ENCODE measurements around the gene MARS1.
"Not testable (repeated sequence)": the region's sequence is repeated elsewhere in the genome, so short reads cannot be mapped to it uniquely, and the experiment has no call there.

The MARS1 gene

GRCh38 chr12:57487597-57488401, at the start of gene MARS1:
MARS1 (plus strand) TSS chr12:57488068; CDS start chr12:57488091, 23 bp downstream.
- in situ Hi-C loops (cut with MboI; ENCODE audit: low sequenced_read_pairs) = no loop called here

GRCh38 chr12:57438400-57438799, 49.5 kb upstream of the MARS1 start:
- in situ Hi-C loops (cut with MboI; ENCODE audit: low sequenced_read_pairs) = no loop called here

- in situ Hi-C loops (cut with MboI; ENCODE audit: low sequenced_read_pairs) = no loop called here
These were observed 48.1 kb upstream of the MARS1 start for GRCh38 chr12:57439762-57440266.

- in situ Hi-C loops (cut with MboI; ENCODE audit: low sequenced_read_pairs) = not testable (repeated sequence)
These were observed 46.5 kb upstream of the MARS1 start for GRCh38 chr12:57441393-57441792.

- in situ Hi-C loops (cut with MboI; ENCODE audit: low sequenced_read_pairs) = no loop called here
These were observed 45.9 kb upstream of the MARS1 start for GRCh38 chr12:57441846-57442427.

- in situ Hi-C loops (cut with MboI; ENCODE audit: low sequenced_read_pairs) = not testable (repeated sequence)
These were observed 43.5 kb upstream of the MARS1 start for GRCh38 chr12:57444337-57444736.

- in situ Hi-C loops (cut with MboI; ENCODE audit: low sequenced_read_pairs) = no loop called here
These were observed 43.1 kb upstream of the MARS1 start for GRCh38 chr12:57444744-57445143.

- in situ Hi-C loops (cut with MboI; ENCODE audit: low sequenced_read_pairs) = no loop called here
These were observed 41.4 kb upstream of the MARS1 start for GRCh38 chr12:57446292-57446960.

- in situ Hi-C loops (cut with MboI; ENCODE audit: low sequenced_read_pairs) = no loop called here
These were observed 39.2 kb upstream of the MARS1 start for GRCh38 chr12:57448669-57449068.

GRCh38 chr12:57449375-57449774, 38.5 kb upstream of the MARS1 start:
- in situ Hi-C loops (cut with MboI; ENCODE audit: low sequenced_read_pairs) = no loop called here

GRCh38 chr12:57450057-57450456, 37.8 kb upstream of the MARS1 start:
- in situ Hi-C loops (cut with MboI; ENCODE audit: low sequenced_read_pairs) = loop anchor here (25.0 kb wide), 1 partner anchor 363 kb away; the partner anchor contains the start of genes NAB2 and NEMP1

- in situ Hi-C loops (cut with MboI; ENCODE audit: low sequenced_read_pairs) = loop anchor here (25.0 kb wide), 1 partner anchor 364 kb away; the partner anchor contains the start of genes NAB2 and NEMP1
These were observed 36.6 kb upstream of the MARS1 start for GRCh38 chr12:57451233-57451778.

GRCh38 chr12:57452181-57452936, 35.5 kb upstream of the MARS1 start:
- in situ Hi-C loops (cut with MboI; ENCODE audit: low sequenced_read_pairs) = loop anchor here (25.0 kb wide), 1 partner anchor 365 kb away; the partner anchor contains the start of genes NAB2 and NEMP1

GRCh38 chr12:57452937-57453509, 34.8 kb upstream of the MARS1 start:
- in situ Hi-C loops (cut with MboI; ENCODE audit: low sequenced_read_pairs) = loop anchor here (25.0 kb wide), 1 partner anchor 366 kb away; the partner anchor contains the start of genes NAB2 and NEMP1

- in situ Hi-C loops (cut with MboI; ENCODE audit: low sequenced_read_pairs) = loop anchor here (25.0 kb wide), 1 partner anchor 367 kb away; the partner anchor contains the start of genes NAB2 and NEMP1
These were observed 33.7 kb upstream of the MARS1 start for GRCh38 chr12:57454213-57454565.

GRCh38 chr12:57454566-57455373, 33.1 kb upstream of the MARS1 start, which contains the start of gene INHBE:
INHBE (plus strand) TSS chr12:57455307; CDS start chr12:57455537, 230 bp downstream.
- in situ Hi-C loops (cut with MboI; ENCODE audit: low sequenced_read_pairs) = loop anchor here (25.0 kb wide), 1 partner anchor 367 kb away; the partner anchor contains the start of genes NAB2 and NEMP1

GRCh38 chr12:57455374-57456144, 32.3 kb upstream of the MARS1 start:
- in situ Hi-C loops (cut with MboI; ENCODE audit: low sequenced_read_pairs) = loop anchor here (25.0 kb wide), 1 partner anchor 368 kb away; the partner anchor contains the start of genes NAB2 and NEMP1

GRCh38 chr12:57456145-57456700, 31.6 kb upstream of the MARS1 start:
- in situ Hi-C loops (cut with MboI; ENCODE audit: low sequenced_read_pairs) = loop anchor here (25.0 kb wide), 1 partner anchor 369 kb away; the partner anchor contains the start of genes NAB2 and NEMP1

Measured in HL-60/S4 treated with phorbol 12-myristate 13-acetate at 8.2 ng/mL for 4 days and 3 days (cell line).